NCI-H2081 (cell line): Measurements from ENCODE around the gene CCDC183.
"Not testable (repeated sequence)": the region's sequence is repeated elsewhere in the genome, so short reads cannot be mapped to it uniquely, and the experiment has no call there.

Experiments
- DNase-seq, 2 experiments: peaks; one replicate each; lab custom pipeline; 2025; lab: John Stamatoyannopoulos, UW

The CCDC183 gene

GRCh38 chr9:136760834-136761544, 35.1 kb upstream of the CCDC183 start:
- not testable (repeated sequence) for DNase-seq

GRCh38 chr9:136761545-136761981, 34.6 kb upstream of the CCDC183 start:
- DNase-seq: no peak

- no peak for DNase-seq
Observed at GRCh38 chr9:136762221-136762691, 33.9 kb upstream of the CCDC183 start.

- DNase-seq: no peak
Observed at GRCh38 chr9:136762915-136763648, 33.1 kb upstream of the CCDC183 start.

GRCh38 chr9:136763649-136764035, 32.5 kb upstream of the CCDC183 start:
- no peak for DNase-seq

GRCh38 chr9:136764301-136764891, 31.7 kb upstream of the CCDC183 start, which contains the start of gene LCN15:
Gene LCN15, minus strand, starts transcription at chr9:136764518. Its CDS starts 30 bp downstream, at chr9:136764488.
- DNase-seq: peak; percentile 56 to 84

- DNase-seq: no peak
Observed at GRCh38 chr9:136765041-136765440, 31.1 kb upstream of the CCDC183 start.

- DNase-seq: not testable (repeated sequence)
Observed at GRCh38 chr9:136765745-136766409, 30.3 kb upstream of the CCDC183 start.

GRCh38 chr9:136766410-136767120, 29.6 kb upstream of the CCDC183 start:
- peak; percentile 48 to 67 for DNase-seq

GRCh38 chr9:136769710-136770191, 26.4 kb upstream of the CCDC183 start:
- DNase-seq: peak in 1 of 2 experiments; percentile 15

GRCh38 chr9:136771907-136772415, 24.2 kb upstream of the CCDC183 start:
- DNase-seq: no peak

- no peak for DNase-seq
Observed at GRCh38 chr9:136773386-136774044, 22.6 kb upstream of the CCDC183 start.

GRCh38 chr9:136774416-136775045, 21.6 kb upstream of the CCDC183 start:
- DNase-seq: no peak

- no peak for DNase-seq
Observed at GRCh38 chr9:136775191-136775590, 20.9 kb upstream of the CCDC183 start.

GRCh38 chr9:136776947-136777346, 19.2 kb upstream of the CCDC183 start:
- no peak for DNase-seq

GRCh38 chr9:136777359-136777758, 18.8 kb upstream of the CCDC183 start:
- DNase-seq: no peak

GRCh38 chr9:136779808-136780207, 16.3 kb upstream of the CCDC183 start:
- DNase-seq: no peak

GRCh38 chr9:136782452-136782851, 13.7 kb upstream of the CCDC183 start:
- DNase-seq: no peak

GRCh38 chr9:136784249-136784996, 11.7 kb upstream of the CCDC183 start:
- peak; percentile 57 to 61 for DNase-seq
